H54 (cell line): ENCODE results near the gene TAS2R39.
"Not testable (repeated sequence)": the region's sequence is repeated elsewhere in the genome, so short reads cannot be mapped to it uniquely, and the experiment has no call there.

Experiments
- DNase-seq: peaks from one replicate; pipeline ENCODE4 v3.0.0; 2011; ENCODE audit warnings: low spot score, mixed read lengths; ENCODE audit not compliant: insufficient read length
- FAIRE-seq: peaks from 3 replicates; lab custom pipeline; 2011; peaks lifted over from hg19 to GRCh38; lab: Jason Lieb, UNC
- POLR2A ChIP-seq: IDR thresholded peaks from 2 replicates; pipeline ENCODE4 v1.6.1; 2011; ENCODE audit warnings: low read depth, mild to moderate bottlenecking, low read length

Gene TAS2R39

GRCh38 chr7:143183024-143183423 lies at the start of gene TAS2R39:
Gene TAS2R39, plus strand, starts transcription at chr7:143183419. Its CDS starts 0 bp downstream, at chr7:143183419.
- FAIRE-seq (no peak), DNase-seq (no peak)
- TF ChIP-seq POLR2A, result no peak

DNA sequence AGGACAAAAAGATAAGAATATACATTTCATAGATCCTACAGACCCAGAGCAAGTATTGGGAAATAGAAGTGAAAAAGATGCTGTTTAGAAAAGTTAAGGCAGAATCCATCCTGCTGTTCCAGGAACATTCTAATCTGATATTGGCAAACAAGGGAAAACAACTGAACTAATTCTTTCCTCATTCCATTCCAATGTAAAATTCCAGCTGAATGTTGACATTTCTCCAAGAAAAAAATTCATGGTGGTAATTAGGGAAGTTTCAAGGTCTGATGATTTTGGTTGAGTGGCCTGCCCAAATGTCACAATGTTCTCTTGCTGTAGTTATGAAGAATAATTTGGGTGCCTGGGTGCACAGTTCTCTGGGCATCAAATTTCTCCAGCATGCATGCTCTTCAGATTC lies 36.1 kb upstream of the TAS2R39 start:
- no peak for TF ChIP-seq POLR2A
- no peak for FAIRE-seq
- DNase-seq, result no peak

GRCh38 chr7:143148050-143148449 lies 35.2 kb upstream of the TAS2R39 start:
- FAIRE-seq, result no peak
- no peak for DNase-seq
- TF ChIP-seq POLR2A, result no peak

GRCh38 chr7:143148651-143149050 lies 34.6 kb upstream of the TAS2R39 start:
- TF ChIP-seq POLR2A, result no peak
- FAIRE-seq (no peak), DNase-seq (no peak)

DNA sequence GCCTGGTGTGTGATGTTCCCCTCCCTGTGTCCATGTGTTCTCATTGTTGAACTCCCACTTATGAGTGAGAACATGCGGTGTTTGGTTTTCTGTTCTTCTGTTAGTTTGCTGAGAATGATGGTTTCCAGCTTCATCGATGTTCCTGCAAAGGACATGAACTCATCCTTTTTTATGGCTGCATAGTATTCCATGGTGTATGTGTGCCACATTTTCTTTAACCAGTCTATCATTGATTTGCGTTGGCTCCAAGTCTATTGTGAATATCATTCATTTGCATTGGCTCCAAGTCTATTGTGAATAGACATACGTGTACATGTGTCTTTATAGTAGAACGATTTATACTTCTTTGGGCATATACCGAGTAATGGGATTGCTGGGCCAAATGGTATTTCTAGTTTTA lies 32.5 kb upstream of the TAS2R39 start:
- FAIRE-seq, DNase-seq: not testable (repeated sequence)

- not testable (repeated sequence) for DNase-seq, FAIRE-seq
Measured at GRCh38 chr7:143158617-143159016, 24.6 kb upstream of the TAS2R39 start.

GRCh38 chr7:143171697-143172096 lies 11.5 kb upstream of the TAS2R39 start:
- FAIRE-seq (no peak), DNase-seq (no peak)
- no peak for TF ChIP-seq POLR2A

- TF ChIP-seq POLR2A, result no peak
- no peak for DNase-seq
- no peak for FAIRE-seq
Measured at GRCh38 chr7:143172354-143172753, 10.9 kb upstream of the TAS2R39 start.

- no peak for DNase-seq
- no peak for TF ChIP-seq POLR2A
- no peak for FAIRE-seq
Measured at GRCh38 chr7:143176128-143176527, 7.1 kb upstream of the TAS2R39 start.

- no peak for TF ChIP-seq POLR2A
- DNase-seq, result no peak
- FAIRE-seq, result no peak
Measured at GRCh38 chr7:143177374-143178119, 5.7 kb upstream of the TAS2R39 start.

DNA sequence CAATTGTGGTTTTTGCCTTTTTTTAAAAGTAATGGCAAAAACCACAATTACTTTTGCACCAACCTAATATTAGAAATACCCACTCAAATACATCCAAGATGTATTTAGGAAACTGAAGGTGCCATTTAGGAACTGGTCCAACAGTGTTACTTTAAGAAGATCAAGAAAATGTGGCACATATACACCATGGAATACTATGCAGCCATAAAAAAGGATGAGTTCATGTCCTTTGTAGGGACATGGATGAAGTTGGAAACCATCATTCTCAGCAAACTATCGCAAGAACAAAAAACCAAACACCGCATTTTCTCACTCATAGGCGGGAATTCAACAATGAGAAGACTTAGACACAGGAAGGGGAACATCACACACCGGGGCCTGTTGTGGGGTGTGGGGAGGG lies 2.4 kb upstream of the TAS2R39 start:
- not testable (repeated sequence) for DNase-seq

GRCh38 chr7:143181349-143181748 lies 1.9 kb upstream of the TAS2R39 start:
- FAIRE-seq, result no peak
- TF ChIP-seq POLR2A, result no peak
- DNase-seq, result no peak

More for the DNA sequence above, 2.4 kb upstream of the TAS2R39 start:
- not testable (repeated sequence) for FAIRE-seq

GRCh38 chr7:143185551-143185950 lies 2.3 kb downstream of the TAS2R39 start:
- FAIRE-seq (no peak), DNase-seq (no peak)
- TF ChIP-seq POLR2A, result no peak

GRCh38 chr7:143188994-143189393 lies 5.8 kb downstream of the TAS2R39 start:
- no peak for TF ChIP-seq POLR2A
- FAIRE-seq (no peak), DNase-seq (no peak)

DNA sequence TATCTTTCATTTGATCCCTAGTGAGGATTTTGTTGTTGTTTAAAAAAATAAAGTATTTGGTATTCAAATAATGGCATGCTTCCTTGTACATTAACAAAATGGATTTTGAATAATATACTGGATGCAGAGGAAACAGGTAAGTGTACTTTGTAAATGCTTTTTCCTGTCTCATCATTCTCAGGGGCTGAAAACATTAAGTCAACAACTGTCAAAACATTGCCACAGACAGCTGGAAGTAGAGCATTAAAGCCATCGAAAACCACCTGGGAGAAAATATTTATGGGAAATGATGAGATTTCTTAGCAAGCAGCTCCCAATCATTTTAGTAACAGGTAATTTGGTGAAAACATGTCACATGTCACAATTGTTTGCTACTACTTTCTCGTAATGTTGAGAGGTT lies 10.7 kb downstream of the TAS2R39 start:
- FAIRE-seq (no peak), DNase-seq (no peak)
- TF ChIP-seq POLR2A, result no peak

DNA sequence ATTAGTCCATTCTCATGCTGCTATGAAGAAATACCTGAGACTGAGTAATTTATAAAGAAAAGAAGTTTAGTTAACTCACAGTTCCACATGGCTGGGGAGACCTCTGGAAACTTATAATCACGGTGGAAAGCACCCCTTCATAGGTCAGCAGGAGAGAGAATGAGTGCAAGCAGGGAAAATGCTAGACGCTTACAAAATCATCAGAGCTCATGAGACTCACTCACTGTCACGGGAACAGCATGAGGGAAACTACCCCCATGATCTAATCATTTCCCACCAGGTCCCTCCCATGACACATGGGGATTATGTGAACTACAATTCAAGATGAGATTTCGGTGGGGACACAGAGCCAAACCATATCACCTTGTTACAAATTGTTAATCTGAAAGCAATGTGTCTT lies 15.8 kb downstream of the TAS2R39 start:
- no peak for TF ChIP-seq POLR2A
- FAIRE-seq (no peak), DNase-seq (no peak)
